ENCODE results near the gene MTF1.
"Not testable (repeated sequence)": the region's sequence is repeated elsewhere in the genome, so short reads cannot be mapped to it uniquely, and the experiment has no call there.

Gene MTF1

DNA sequence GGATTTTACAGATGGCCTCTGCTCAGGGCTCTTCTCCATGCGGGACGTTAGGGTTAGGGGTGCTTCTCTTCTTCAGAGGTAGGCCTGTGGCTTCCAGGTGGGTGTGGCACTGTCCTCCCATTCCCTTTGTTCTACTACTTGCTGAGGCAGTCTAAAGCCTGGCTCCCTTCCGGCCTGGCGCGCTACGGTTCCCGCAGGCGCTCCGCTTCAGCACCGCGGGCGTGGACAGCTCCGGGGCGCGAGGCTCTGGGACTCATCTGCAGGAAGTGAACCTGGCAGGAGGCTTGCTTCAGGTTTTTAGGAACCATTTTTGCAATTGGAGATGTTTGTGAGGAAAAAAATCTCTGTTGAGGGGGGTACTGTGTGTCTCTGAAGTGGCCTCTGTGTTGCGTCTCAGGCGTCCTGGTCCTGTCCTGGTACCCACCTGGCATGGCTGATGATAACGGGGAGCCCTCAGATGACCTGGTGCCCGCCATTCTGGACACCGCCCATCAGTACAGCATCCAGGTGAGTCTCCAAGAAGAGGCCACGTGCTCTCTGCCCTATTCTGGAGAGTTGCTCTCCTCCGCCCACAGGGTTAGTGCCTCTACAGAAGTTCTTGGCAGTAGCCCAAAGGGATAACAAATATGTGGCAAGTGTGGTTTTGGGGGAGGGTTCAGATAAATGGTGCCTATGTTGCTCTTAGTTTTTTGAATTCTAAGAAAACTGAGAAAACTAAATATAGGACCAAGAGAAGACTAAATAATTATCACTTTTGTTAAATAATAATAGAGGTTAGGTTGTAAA, 63.9 kb downstream of the MTF1 start:
- Histone ChIP-seq H3K9me3 (ENCODE audit: control insufficient read depth in 1 of 2, low read length in 2 of 2) (no peaks in the 10 kb centered on the region), H3K36me3 (ENCODE audit: control insufficient read depth in 1 of 2, insufficient read depth in 2 of 2, low read length in 2 of 2) (peaks cover 7 to 17% of the 10 kb centered on the region in 2 donors), H3K9ac (ENCODE audit: low read depth in 1 of 2, low read length in 2 of 2) (no peak overlapping the region), H3K4me1 (ENCODE audit: control insufficient read depth in 1 of 2, insufficient read depth in 2 of 2, low read length in 2 of 2) (peaks cover 7 to 11% of the 10 kb centered on the region in 2 donors), H3K27me3 (ENCODE audit: control insufficient read depth in 1 of 2, insufficient read depth in 2 of 2, low read length in 2 of 2) (peaks cover 0 to 4% of the 10 kb centered on the region in 2 donors), H3K27ac (ENCODE audit: low read depth, low read length) (no peak overlapping the region), H3K4me3 (ENCODE audit: low read depth in 1 of 2, low read length in 2 of 2) (peak overlapping the region in 1 of 2 donors; percentile 74)

DNA sequence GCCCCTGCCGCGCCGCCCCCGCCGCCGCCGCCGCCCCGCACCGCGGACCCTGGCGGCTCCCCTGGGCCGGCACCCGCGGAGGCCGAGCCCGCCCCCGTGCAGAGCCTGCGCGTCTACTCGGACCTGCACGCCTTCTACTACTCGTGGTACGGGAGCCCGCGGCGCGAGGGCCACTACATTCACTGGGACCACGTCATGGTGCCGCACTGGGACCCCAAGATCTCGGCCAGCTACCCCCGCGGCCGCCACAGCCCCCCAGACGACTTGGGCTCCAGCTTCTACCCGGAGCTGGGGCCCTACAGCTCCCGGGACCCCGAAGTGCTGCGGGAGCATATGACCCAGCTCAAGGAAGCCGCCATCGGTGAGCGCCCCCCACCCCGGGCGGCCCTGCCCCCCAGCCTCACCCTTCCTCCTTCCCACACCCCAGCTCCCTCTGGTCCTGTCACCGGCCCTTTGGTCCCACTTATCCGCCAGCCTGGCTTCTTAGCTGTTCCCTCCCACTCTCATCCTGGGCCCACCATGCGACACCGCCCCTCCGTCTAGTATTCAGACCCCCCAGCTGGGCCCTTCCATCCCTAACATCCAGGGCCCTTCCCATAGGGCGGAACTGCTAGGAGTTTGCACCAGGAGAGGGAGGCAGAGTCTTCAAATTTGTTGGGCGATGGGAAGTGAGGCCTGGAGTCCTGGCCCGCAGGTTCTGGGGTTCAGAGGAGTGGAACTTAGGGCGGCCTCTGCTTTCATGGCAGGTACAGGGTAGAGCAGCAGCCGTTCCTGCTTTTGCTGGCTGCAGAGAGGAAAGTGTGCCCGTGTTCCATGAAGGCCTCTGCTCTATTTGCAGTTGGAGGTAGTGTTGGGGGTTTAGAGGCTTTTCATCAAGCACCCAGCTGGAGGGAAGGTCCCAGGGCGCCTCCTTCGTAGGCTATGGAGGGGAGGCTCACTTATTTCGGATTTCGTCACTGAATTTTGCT, 64.7 kb downstream of the MTF1 start:
- Histone ChIP-seq H3K4me1 (ENCODE audit: control insufficient read depth in 1 of 2, insufficient read depth in 2 of 2, low read length in 2 of 2) (peaks cover 7 to 11% of the 10 kb centered on the region in 2 donors), H3K9ac (ENCODE audit: low read depth in 1 of 2, low read length in 2 of 2) (no peak overlapping the region), H3K9me3 (ENCODE audit: control insufficient read depth in 1 of 2, low read length in 2 of 2) (no peaks in the 10 kb centered on the region), H3K4me3 (ENCODE audit: low read depth in 1 of 2, low read length in 2 of 2) (peak overlapping the region; percentile 43 to 74), H3K27ac (ENCODE audit: low read depth, low read length) (no peak overlapping the region), H3K27me3 (ENCODE audit: control insufficient read depth in 1 of 2, insufficient read depth in 2 of 2, low read length in 2 of 2) (peaks cover 0 to 4% of the 10 kb centered on the region in 2 donors), H3K36me3 (ENCODE audit: control insufficient read depth in 1 of 2, insufficient read depth in 2 of 2, low read length in 2 of 2) (peaks cover 0 to 8% of the 10 kb centered on the region in 2 donors)

DNA sequence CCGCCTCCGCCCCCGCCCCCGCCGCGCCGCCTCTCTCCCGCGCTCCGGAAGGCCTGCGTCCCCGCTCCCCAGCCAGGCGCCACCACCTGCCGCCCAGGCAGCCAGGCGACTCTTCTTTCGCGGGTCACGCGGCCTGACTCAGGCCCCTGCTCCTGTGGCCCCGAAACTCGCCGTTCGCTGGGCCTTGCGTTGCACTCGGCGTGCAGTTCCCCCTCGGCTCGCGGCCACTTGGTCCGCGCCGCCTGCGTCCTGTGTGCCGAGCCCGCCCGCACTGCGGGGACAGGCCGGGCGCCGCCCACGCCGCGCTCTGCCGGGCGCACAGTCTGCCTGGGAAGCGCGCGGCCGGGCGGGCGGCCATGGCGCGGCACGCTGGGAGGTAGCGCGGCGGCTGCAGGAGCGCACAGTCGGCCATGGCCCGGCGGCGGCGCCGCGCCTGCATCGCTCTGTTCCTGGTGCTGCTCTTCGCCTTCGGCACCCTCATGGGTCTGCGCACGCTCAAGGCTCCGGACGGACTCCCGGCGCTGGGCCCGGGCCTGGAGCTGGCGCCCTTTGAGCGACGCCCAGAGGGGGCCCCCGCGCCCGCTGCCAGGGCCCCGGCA, 65.5 kb downstream of the MTF1 start, which contains the start of gene MANEAL:
MANEAL (plus strand) TSS at position 75 of the 599 bp plus-strand sequence; CDS start at position 411, 336 bp downstream.
- H3K36me3 ChIP-seq (ENCODE audit: control insufficient read depth in 1 of 2, insufficient read depth in 2 of 2, low read length in 2 of 2), result peaks cover 0 to 4% of the 10 kb centered on the region in 2 donors
- no peaks in the 10 kb centered on the region for H3K9me3 ChIP-seq (ENCODE audit: control insufficient read depth in 1 of 2, low read length in 2 of 2)
- peaks cover 7 to 11% of the 10 kb centered on the region in 2 donors for H3K4me1 ChIP-seq (ENCODE audit: control insufficient read depth in 1 of 2, insufficient read depth in 2 of 2, low read length in 2 of 2)
- H3K27me3 ChIP-seq (ENCODE audit: control insufficient read depth in 1 of 2, insufficient read depth in 2 of 2, low read length in 2 of 2), result peaks cover 0 to 4% of the 10 kb centered on the region in 2 donors
- H3K27ac ChIP-seq (ENCODE audit: low read depth, low read length), result no peak within 1 kb of the TSS
- peak within 1 kb of the TSS; percentile 55 to 74 for H3K4me3 ChIP-seq (ENCODE audit: low read depth in 1 of 2, low read length in 2 of 2)
- H3K9ac ChIP-seq (ENCODE audit: low read depth in 1 of 2, low read length in 2 of 2), result no peak within 1 kb of the TSS

DNA sequence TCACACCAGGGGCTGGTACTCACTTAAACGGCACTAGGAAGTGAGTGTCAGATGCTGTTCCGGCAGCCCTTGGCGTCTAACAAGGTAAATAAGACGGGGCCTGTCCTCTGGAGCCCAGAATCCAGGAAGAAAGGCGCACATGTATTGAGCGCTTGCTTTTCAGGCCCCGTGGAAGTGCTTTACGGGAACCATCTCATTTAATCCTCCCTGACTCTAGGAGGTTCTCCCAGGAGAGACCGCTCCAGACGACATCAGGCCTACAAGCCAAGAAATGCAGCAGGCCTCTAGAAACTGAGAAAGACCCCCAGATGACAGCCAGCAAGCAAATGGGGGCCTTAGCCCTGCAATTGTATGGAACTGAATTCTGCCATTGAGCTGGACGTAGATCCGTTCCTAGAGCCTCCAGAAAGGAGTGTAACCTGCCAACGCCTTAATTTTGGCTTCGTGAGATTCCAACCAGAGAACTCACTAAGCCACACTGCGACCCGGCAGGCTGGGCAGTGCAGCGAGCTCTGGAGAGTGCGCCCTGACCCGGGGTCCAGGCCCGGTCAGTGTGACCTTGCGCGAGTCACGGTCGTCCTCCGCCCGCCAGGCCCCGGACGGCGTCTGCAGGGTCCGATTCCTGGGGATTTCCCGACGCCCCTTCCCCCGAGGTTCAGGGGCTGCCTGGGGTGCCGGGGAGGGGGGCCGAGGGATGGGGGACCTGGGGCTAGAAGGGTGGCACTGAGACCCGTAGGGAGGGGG, 66.3 kb downstream of the MTF1 start:
- H3K27ac ChIP-seq (ENCODE audit: low read depth, low read length), result no peak overlapping the region
- H3K9ac ChIP-seq (ENCODE audit: low read depth in 1 of 2, low read length in 2 of 2), result no peak overlapping the region
- H3K36me3 ChIP-seq (ENCODE audit: control insufficient read depth in 1 of 2, insufficient read depth in 2 of 2, low read length in 2 of 2), result peaks cover 0 to 4% of the 10 kb centered on the region in 2 donors
- no peaks in the 10 kb centered on the region for H3K9me3 ChIP-seq (ENCODE audit: control insufficient read depth in 1 of 2, low read length in 2 of 2)
- H3K27me3 ChIP-seq (ENCODE audit: control insufficient read depth in 1 of 2, insufficient read depth in 2 of 2, low read length in 2 of 2), result peaks cover 0 to 4% of the 10 kb centered on the region in 2 donors
- H3K4me3 ChIP-seq (ENCODE audit: low read depth in 1 of 2, low read length in 2 of 2), result peak overlapping the region in 1 of 2 donors; percentile 74
- H3K4me1 ChIP-seq (ENCODE audit: control insufficient read depth in 1 of 2, insufficient read depth in 2 of 2, low read length in 2 of 2), result peaks cover 7 to 11% of the 10 kb centered on the region in 2 donors

DNA sequence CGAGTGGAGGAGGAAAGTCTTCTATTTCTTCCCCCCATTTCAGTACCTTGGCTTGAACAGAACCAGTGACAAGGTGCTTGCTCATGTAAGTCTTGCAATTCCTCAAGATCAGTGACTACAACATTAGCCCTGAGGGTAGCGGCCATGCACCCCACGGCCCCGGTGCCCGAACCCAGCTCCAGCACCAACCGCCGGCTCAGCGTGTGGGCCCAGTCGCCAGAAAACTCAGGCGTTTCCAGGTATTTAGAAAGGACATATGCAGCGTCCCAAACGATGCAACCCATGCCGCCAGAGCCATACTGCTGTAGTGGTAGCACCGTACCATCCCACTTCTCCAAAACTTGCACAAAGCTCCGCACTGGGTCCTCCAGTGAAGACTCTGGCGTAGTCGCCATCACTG, 76.9 kb downstream of the MTF1 start:
- Histone ChIP-seq H3K9ac (ENCODE audit: low read depth in 1 of 2, low read length in 2 of 2) (no peak overlapping the region), H3K4me1 (ENCODE audit: control insufficient read depth in 1 of 2, insufficient read depth in 2 of 2, low read length in 2 of 2) (peaks cover 5% of the 10 kb centered on the region in 2 donors), H3K27me3 (ENCODE audit: control insufficient read depth in 1 of 2, insufficient read depth in 2 of 2, low read length in 2 of 2) (no peaks in the 10 kb centered on the region), H3K36me3 (ENCODE audit: control insufficient read depth in 1 of 2, insufficient read depth in 2 of 2, low read length in 2 of 2) (no peaks in the 10 kb centered on the region), H3K4me3 (ENCODE audit: low read depth in 1 of 2, low read length in 2 of 2) (no peak overlapping the region), H3K27ac (ENCODE audit: low read depth, low read length) (no peak overlapping the region), H3K9me3 (ENCODE audit: control insufficient read depth in 1 of 2, low read length in 2 of 2) (no peaks in the 10 kb centered on the region)

DNA sequence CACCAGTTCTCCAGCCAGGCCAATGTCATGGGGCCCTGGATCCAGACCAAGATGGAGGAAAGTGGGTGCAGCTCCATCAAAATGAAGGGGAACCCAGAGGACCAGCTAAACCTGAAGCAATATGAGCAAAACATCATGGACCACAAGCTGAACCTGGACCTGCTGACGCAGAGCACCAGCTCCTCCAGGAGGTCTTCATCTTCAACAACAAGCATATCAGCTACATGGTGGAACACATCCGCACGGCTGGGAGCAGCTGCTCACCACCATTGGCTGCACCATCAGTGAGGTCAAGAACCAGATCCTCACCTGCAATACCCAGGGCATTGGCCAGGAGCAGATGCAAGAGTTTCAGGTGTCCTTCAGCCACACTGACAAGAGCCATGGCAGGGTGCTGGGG, 80.7 kb downstream of the MTF1 start:
- H3K36me3 ChIP-seq (ENCODE audit: control insufficient read depth in 1 of 2, insufficient read depth in 2 of 2, low read length in 2 of 2), result no peaks in the 10 kb centered on the region
- H3K9ac ChIP-seq (ENCODE audit: low read depth in 1 of 2, low read length in 2 of 2), result no peak overlapping the region
- no peaks in the 10 kb centered on the region for H3K27me3 ChIP-seq (ENCODE audit: control insufficient read depth in 1 of 2, insufficient read depth in 2 of 2, low read length in 2 of 2)

DNA sequence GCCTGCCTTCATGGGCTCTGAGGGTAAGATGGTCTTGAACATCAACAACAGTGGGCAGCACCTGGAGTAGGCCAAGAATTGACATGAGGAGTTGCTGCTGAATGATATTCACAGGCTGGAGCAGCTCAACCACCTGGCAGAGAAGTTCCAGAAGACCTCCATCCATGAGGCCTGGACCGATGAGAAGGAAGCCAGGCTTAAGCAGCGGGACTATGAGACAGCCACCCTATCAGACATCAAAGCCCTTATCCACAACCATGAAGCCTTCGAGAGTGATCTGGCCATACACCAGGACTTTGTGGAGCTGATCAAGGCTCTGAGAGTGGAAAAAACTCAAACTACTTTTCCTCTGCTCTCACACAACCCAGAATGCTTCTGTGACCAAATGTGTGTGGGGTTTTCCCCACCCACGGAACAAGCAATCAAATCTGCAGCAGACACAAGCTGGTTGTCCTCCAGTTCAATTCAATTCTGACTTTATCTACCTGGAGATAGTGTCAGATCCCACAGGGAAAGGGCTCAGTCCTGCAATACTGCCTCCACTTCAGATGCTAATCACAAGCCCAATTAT, 82.4 kb downstream of the MTF1 start:
- H3K27ac ChIP-seq (ENCODE audit: low read depth, low read length), result no peak overlapping the region
- no peaks in the 10 kb centered on the region for H3K27me3 ChIP-seq (ENCODE audit: control insufficient read depth in 1 of 2, insufficient read depth in 2 of 2, low read length in 2 of 2)
- H3K9ac ChIP-seq (ENCODE audit: low read depth in 1 of 2, low read length in 2 of 2), result no peak overlapping the region
- no peak overlapping the region for H3K4me3 ChIP-seq (ENCODE audit: low read depth in 1 of 2, low read length in 2 of 2)
- no peaks in the 10 kb centered on the region for H3K36me3 ChIP-seq (ENCODE audit: control insufficient read depth in 1 of 2, insufficient read depth in 2 of 2, low read length in 2 of 2)
- H3K9me3 ChIP-seq (ENCODE audit: control insufficient read depth in 1 of 2, low read length in 2 of 2), result no peaks in the 10 kb centered on the region
- H3K4me1 ChIP-seq (ENCODE audit: control insufficient read depth in 1 of 2, insufficient read depth in 2 of 2, low read length in 2 of 2), result peaks cover 5% of the 10 kb centered on the region in 2 donors

More for the DNA sequence above, 80.7 kb downstream of the MTF1 start:
- no peaks in the 10 kb centered on the region for H3K9me3 ChIP-seq (ENCODE audit: control insufficient read depth in 1 of 2, low read length in 2 of 2)
- H3K27ac ChIP-seq (ENCODE audit: low read depth, low read length), result no peak overlapping the region
- H3K4me3 ChIP-seq (ENCODE audit: low read depth in 1 of 2, low read length in 2 of 2), result no peak overlapping the region
- peaks cover 5% of the 10 kb centered on the region in 2 donors for H3K4me1 ChIP-seq (ENCODE audit: control insufficient read depth in 1 of 2, insufficient read depth in 2 of 2, low read length in 2 of 2)

DNA sequence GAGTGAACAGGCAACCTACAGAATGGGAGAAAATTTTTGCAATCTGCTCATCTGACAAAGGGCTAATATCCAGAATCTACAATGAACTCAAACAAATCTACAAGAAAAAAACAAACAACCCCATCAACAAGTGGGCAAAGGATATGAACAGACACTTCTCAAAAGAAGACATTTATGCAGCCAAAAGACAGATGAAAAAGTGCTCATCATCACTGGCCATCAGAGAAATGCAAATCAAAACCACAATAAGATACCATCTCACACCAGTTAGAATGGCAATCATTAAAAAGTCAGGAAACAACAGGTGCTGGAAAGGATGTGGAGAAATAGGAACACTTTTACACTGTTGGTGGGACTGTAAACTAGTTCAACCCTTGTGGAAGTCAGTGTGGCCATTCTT, 88.0 kb downstream of the MTF1 start:
- not testable (repeated sequence) for H3K36me3 ChIP-seq (ENCODE audit: control insufficient read depth in 1 of 2, insufficient read depth in 2 of 2, low read length in 2 of 2); H3K4me3 ChIP-seq (ENCODE audit: low read depth in 1 of 2, low read length in 2 of 2); H3K27ac ChIP-seq (ENCODE audit: low read depth, low read length); H3K4me1 ChIP-seq (ENCODE audit: control insufficient read depth in 1 of 2, insufficient read depth in 2 of 2, low read length in 2 of 2); H3K9me3 ChIP-seq (ENCODE audit: control insufficient read depth in 1 of 2, low read length in 2 of 2); H3K9ac ChIP-seq (ENCODE audit: low read depth in 1 of 2, low read length in 2 of 2)
- H3K27me3 ChIP-seq (ENCODE audit: control insufficient read depth in 1 of 2, insufficient read depth in 2 of 2, low read length in 2 of 2), result peaks cover 10 to 21% of the 10 kb centered on the region in 2 donors

DNA sequence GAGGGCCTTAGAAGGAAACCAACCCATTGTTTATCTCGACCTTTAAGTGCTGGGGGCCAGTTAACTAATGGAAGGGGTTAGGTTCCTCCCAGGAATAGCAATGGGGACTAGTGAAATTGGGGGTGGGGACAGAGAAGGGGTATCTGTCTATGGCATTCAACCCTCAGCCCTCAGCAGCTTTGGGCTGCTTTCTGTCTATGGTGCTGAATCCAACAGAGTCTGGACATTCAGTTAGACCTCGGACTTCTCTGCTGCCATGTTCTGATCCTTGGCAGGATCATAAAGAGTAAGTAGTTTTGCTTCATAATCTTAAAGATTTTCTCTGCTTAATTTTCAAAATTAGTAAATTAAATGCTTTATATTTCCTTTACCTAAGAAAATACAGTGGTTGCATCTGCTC, 91.9 kb downstream of the MTF1 start:
- Histone ChIP-seq H3K4me1 (ENCODE audit: control insufficient read depth in 1 of 2, insufficient read depth in 2 of 2, low read length in 2 of 2) (no peaks in the 10 kb centered on the region), H3K9me3 (ENCODE audit: control insufficient read depth in 1 of 2, low read length in 2 of 2) (no peaks in the 10 kb centered on the region), H3K9ac (ENCODE audit: low read depth in 1 of 2, low read length in 2 of 2) (no peak overlapping the region), H3K27me3 (ENCODE audit: control insufficient read depth in 1 of 2, insufficient read depth in 2 of 2, low read length in 2 of 2) (peaks cover 35 to 58% of the 10 kb centered on the region in 2 donors), H3K36me3 (ENCODE audit: control insufficient read depth in 1 of 2, insufficient read depth in 2 of 2, low read length in 2 of 2) (no peaks in the 10 kb centered on the region), H3K4me3 (ENCODE audit: low read depth in 1 of 2, low read length in 2 of 2) (no peak overlapping the region), H3K27ac (ENCODE audit: low read depth, low read length) (no peak overlapping the region)

Data from duodenal mucosa (tissue), 2 donors.